Islet precursor cell (in vitro differentiated cells): ENCODE measurements around the gene DRAM1.
"Not testable (repeated sequence)": the region's sequence is repeated elsewhere in the genome, so short reads cannot be mapped to it uniquely, and the experiment has no call there.

ENCODE experiments used
- DNase-seq: peaks from one replicate; pipeline ENCODE4 v3.0.0-alpha.2; 2018

Gene DRAM1

GRCh38 chr12:101908395-101908794, 31.0 kb downstream of the DRAM1 start:
- DNase-seq, result peak; percentile 60

GRCh38 chr12:101909646-101910045, 32.3 kb downstream of the DRAM1 start:
- no peak for DNase-seq

- no peak for DNase-seq
These were observed 38.5 kb downstream of the DRAM1 start for GRCh38 chr12:101915841-101916240.

GRCh38 chr12:101918805-101919204, 41.4 kb downstream of the DRAM1 start:
- DNase-seq, result not testable (repeated sequence)

- no peak for DNase-seq
These were observed 42.1 kb downstream of the DRAM1 start for GRCh38 chr12:101919447-101919846.

- DNase-seq, result no peak
These were observed 43.5 kb downstream of the DRAM1 start for GRCh38 chr12:101920906-101921305.

- DNase-seq, result no peak
These were observed 45.8 kb downstream of the DRAM1 start for GRCh38 chr12:101923045-101923718.

- DNase-seq, result no peak
These were observed 47.2 kb downstream of the DRAM1 start for GRCh38 chr12:101924618-101925017.

GRCh38 chr12:101925361-101925760, 48.0 kb downstream of the DRAM1 start:
- DNase-seq, result peak; percentile 98

GRCh38 chr12:101925935-101926334, 48.6 kb downstream of the DRAM1 start:
- no peak for DNase-seq

GRCh38 chr12:101927036-101927435, 49.7 kb downstream of the DRAM1 start:
- DNase-seq, result no peak

GRCh38 chr12:101927999-101928398, 50.6 kb downstream of the DRAM1 start:
- no peak for DNase-seq

- no peak for DNase-seq
These were observed 51.2 kb downstream of the DRAM1 start for GRCh38 chr12:101928556-101928955.

- no peak for DNase-seq
These were observed 52.1 kb downstream of the DRAM1 start for GRCh38 chr12:101929365-101930041.

GRCh38 chr12:101931498-101932326, 54.3 kb downstream of the DRAM1 start:
- DNase-seq, result no peak

GRCh38 chr12:101933866-101934514, 56.6 kb downstream of the DRAM1 start:
- no peak for DNase-seq

GRCh38 chr12:101935890-101936746, 58.7 kb downstream of the DRAM1 start:
- peak; percentile 77 for DNase-seq

- DNase-seq, result no peak
These were observed 61.9 kb downstream of the DRAM1 start for GRCh38 chr12:101939306-101939705.

GRCh38 chr12:101939856-101940265, 62.5 kb downstream of the DRAM1 start:
- DNase-seq, result peak; percentile 79

- DNase-seq, result no peak
These were observed 63.1 kb downstream of the DRAM1 start for GRCh38 chr12:101940400-101940950.

- DNase-seq, result no peak
These were observed 64.2 kb downstream of the DRAM1 start for GRCh38 chr12:101941306-101942249.
